ENCODE results near the gene SMAD4.
"Not testable (repeated sequence)": the region's sequence is repeated elsewhere in the genome, so short reads cannot be mapped to it uniquely, and the experiment has no call there.

Gene SMAD4

DNA sequence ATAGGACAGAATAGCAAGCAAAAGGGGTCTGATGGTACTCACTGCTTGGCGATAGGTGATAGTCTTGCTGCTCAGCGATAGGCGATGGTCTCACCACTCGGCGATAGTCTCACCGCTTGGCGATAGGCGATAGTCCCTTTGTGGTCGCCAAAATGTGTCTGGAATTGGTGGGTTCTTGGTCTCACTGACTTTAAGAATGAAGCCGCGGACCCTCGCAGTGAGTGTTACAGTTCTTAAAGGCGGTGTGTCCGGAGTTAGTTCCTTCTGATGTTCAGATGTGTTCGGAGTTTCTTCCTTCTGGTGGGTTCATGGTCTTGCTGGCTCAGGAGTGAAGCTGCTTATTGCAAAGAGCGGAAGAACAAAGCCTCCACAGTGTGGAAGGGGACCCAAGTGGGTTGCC lies 90.0 kb downstream of the SMAD4 start:
- DNase-seq, result not testable (repeated sequence)

DNA sequence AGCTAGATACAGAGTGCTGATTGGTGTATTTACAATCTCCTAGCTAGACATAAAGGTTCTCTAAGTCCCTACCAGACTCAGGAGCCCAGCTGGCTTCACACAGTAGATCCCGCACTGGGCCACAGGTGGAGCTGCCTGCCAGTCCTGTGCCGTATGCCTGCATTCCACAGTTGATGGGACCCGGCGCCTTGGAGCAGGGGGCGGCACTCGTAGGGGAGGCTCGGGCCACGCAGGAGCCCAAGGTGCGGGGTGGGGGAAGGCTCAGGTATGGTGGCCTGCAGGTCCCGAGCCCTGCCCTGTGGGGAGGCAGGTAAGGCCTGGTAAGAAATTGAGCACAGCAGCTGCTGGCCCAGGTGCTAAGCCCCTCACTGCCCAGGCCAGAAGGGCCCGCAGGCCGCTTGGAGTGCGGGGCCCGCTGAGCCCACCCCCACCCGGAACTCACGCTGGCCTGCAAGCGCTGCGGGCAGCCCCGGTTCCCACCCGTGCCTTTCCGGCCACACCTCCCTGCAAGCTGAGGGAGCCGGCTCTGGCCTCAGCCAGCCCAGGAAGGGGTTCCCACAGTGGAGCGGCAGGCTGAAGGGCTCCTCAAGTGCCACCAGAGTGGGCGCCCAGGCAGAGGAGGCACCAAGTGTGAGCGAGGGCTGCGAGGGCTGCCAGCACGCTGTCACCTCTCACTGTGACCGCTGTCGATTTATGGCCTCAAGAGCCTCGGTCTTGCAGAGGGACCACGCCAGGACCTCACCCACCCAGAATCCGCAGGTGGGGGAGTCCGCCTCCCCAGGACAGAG lies 91.0 kb downstream of the SMAD4 start:
- DNase-seq, result no peak

DNA sequence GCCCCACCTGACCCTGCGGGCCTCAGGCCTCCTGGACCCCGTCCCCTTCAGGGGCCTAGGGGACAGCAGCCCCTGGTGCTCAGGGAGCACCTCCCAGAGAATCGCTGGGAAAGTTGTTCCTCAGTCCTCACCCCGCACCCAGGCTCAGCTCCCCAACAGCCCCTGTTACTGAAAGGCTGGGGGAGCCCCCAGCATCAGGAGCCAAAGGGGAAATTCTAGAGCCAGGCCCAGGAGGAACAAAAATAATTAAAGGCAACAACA lies 91.5 kb downstream of the SMAD4 start:
- DNase-seq, result no peak

DNA sequence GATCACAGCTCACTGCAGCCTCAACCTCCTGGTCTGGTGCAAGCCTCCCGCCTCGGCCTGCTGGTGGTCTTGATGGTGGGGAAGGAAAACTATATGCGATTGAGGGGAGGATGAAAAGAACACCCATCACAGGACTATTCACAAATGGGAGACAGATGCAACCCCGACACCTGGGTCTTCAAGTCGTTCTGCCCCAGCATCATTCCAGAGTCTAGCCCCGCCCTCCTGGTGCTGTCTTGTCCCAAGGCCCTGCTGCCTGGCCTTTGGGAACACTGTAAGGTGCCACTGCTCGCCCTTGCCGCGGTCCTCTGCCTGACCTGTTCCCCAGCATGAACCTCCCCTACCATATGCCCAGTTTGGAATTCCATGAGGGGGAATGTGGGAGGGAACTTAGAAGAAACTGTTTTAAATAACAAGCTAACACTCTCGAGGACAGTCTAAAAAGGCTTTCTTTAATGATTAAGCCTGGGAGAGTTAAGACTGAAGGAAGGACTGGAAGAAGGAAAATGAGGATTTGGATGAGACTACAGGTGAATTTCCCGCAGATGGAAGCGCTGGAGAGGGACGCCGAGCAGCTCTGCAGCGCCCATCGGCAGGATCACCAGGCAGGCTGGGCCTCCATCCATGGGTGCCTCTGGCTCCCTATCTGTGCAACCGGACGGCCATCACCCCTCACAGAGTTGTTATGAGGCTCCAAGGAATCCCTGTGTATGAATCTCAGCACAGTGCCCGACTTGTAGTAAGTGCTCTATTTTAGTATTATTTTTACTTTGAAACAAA lies 92.4 kb downstream of the SMAD4 start:
- DNase-seq, result no peak

DNA sequence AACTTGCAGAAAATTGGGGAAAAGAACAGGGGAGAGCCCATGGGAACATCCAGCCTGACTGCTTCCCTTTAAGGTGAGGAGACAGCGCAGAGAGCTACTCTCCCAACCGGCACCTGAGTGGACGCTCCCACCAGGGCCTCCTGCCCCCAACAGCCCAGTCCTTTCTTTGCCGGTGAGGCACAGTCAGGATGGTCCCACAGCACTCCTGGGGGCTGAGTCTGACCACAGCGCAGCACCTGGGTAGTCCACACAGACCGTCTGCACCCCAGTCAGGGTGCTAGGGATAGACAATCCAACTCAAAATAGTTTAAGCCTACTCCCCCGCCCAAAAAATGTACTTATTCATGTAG lies 93.0 kb downstream of the SMAD4 start:
- no peak for DNase-seq

DNA sequence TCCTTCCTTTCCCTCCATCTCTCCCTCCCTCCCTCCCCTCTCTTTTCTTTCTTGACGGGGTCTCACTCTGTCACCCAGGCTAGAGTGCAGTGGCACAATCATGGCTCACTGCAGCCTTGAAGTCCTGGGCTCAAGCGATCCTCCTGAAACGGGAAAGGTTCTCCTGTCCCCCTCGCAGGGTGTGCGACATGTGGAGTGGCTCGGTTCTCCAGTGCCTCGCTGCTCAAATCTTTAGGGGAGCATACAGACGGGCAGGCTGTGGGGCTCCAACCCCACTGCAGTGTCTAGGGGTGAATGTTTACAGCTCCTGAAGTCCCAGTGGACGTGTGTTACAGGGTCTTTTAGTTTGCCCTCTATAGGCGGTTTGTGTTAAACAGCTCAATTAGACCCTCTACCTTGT lies 93.5 kb downstream of the SMAD4 start:
- DNase-seq, result no peak

DNA sequence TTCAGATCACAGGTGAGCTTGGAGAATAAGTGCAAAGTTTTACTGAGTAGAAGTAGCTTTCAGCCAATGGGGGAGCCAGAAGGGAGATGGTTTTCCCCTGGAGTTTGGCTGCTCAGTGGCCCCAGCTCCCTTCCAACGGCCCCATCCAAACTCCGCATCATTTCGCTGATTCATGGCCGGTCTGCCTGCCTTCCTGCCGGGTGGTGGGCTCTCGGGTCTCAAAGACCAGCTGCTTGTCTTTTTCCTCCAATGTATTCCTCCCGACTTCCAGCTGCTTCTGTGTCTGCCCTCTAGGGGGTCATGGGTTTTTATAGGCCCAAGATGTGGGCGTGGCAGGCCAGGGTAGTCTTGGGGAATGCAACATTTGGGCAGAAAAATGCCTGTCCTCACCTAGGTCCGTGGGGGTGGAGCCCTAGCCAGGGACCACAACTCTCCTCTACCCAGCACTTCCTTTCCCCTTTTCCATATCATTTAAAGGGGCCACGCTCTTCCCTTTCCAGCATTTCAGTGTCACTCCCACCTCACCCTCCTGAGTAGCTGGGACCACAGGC lies 94.0 kb downstream of the SMAD4 start:
- no peak for DNase-seq

DNA sequence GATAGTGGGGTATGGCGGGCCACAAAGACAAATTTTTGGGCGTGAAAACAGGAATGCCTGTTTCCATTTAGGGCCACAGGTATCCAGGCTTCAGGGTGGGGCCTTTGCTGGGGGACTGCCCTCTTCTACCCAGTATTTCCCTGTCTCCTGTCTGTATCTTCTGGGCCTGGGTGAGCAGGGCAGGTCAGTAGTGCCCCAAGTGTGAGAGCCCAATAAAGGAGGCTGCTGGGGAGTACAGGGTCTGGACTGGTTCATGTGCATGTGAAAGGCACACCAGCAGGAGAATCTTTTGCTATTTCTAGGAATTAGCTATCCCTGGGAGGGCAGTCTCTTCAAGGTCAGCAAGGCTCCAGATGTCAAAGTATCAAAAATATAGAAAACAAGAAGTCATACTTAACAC lies 96.0 kb downstream of the SMAD4 start:
- no peak for DNase-seq

DNA sequence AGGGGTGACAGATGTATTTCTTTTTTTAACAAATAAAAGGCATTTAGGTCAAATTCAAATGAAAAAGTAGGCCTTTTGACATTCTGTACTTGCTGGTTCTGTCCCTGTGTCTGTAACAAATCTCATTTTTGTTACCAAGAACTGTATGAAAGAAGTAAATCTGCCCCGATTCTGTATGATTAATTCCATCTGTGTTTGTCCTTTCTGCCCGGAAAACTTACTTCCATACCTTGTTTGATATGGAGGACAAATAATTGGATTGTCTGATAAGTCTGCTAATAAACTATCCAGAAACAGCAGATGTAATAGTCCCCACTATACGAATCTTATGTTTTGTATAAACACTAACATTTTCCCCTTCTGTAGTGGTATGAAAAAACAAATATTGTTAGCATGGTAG lies 97.7 kb downstream of the SMAD4 start:
- DNase-seq, result no peak

DNA sequence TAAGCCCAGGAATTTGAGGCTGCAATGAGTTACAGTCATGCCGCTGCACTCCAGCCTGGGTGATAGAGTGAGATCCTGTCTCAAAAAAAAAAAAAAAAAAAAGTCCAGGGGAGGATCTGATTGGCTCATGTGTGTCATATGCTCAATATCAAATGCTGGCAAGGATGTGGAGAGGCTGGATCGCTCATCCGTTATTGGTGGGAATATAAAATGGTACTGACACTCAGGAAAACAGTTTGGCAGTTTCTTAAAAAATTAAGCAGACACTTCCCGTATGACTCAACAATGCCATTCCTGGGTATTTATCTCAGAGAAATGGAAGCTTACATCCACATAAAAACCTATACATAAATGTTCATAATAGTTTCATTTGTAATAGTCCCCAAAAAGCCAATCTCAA lies 98.5 kb downstream of the SMAD4 start:
- DNase-seq, result no peak

DNA sequence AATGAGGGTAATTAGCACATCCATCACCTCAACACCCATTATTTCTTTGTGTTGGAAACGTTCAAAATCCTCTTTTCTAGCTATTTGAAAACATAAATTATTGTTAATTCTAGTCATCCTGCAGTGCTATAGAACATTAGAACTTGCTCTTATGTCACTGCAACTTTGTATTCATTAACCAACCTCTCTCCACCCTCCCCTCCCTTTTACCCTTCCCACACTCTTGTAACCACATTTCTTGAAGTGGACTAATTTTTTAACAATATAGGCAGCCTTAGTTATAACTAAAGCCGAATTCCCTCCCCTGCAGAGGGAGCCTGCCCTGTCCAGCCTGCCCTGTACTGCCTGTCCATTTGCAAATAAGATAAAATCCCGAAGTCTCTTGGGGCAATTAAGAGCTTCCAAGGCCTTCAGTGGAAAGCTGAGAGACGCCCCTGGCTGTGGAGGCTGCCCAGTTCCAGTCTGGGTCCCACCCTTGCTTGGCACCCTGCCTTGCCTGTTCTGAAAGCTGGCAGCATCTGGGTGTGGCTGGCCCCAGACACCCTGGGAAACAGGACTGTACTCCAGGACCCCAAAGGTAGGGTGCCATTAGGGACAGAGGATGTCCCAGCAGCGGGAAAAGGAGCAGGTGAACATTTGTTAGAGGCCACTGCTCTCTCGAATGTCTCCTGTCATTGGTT lies 102.4 kb downstream of the SMAD4 start:
- no peak for DNase-seq

DNA sequence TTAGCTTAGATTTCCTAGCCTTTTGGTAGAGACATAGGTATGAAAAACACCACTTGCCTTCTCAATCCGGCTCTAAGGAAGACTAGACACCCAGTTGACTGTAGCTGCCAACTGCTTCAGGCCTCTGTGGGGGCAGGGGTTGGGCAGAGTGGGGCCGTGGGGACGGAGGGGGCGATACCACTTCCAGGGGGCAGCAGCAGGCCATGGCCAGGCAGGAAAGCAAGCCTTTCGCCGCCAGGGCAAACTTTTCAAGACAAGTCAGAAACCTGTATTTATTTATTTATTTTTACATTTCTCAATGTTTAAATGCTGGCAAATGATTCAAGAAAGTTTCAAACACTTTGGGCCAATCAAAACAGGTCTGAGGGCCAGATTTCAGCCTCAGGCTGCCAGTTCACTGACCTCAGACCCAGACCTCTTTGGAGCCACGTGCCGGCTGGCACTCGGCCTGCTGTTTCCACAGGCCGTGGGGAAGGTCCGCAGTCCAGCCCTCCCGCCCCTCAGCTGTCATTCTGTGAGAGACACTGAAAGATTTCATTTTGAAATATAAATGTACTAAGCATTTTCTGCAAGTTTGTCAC lies 103.7 kb downstream of the SMAD4 start:
- no peak for DNase-seq
